ENCODE data around the gene MAP2K7. TPM values are rescaled to one million over a fixed set of nuclear protein-coding genes. Genes with fewer than 3 reads are reported as not detected.

Gene MAP2K7
- total RNA-seq, 1 donor = 10.2 TPM

DNA sequence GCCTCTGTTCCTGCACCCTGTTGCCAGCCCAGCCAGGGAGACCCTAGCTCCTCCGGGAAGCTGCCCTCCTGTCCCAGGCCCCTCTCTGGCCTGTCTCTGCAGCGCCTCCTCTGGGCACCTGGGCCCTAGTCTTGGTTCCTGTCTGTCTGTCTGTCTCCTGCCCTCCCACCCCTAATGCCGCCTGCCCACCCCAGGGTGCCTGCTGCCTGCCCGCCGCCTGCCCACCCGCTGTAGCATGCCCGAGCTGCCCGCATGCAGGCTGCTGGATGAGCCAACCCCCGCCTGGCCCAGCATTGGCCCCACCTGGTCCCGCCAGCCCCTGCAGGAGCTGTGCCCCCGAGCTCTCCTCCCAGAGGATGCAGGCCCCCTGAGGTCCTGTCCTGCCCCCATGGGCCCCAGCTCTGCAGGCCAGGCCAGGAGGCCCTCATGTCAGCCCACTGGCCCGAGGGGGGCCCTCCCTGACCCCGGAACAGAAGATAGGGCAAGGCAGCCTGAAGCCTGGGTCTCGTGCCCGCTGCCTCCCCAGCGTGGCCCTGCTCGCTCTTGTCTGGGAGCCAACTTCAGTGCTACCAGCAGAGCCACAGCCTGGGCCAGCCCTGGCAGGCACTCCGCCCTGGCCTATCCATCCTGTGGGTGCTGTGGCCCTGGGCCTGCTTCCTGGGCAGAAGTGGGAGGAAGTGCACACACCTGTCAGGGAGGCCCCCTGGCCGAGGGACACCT is 5.2 kb downstream of the MAP2K7 start:
- TF ChIP-seq, protein P1, sequence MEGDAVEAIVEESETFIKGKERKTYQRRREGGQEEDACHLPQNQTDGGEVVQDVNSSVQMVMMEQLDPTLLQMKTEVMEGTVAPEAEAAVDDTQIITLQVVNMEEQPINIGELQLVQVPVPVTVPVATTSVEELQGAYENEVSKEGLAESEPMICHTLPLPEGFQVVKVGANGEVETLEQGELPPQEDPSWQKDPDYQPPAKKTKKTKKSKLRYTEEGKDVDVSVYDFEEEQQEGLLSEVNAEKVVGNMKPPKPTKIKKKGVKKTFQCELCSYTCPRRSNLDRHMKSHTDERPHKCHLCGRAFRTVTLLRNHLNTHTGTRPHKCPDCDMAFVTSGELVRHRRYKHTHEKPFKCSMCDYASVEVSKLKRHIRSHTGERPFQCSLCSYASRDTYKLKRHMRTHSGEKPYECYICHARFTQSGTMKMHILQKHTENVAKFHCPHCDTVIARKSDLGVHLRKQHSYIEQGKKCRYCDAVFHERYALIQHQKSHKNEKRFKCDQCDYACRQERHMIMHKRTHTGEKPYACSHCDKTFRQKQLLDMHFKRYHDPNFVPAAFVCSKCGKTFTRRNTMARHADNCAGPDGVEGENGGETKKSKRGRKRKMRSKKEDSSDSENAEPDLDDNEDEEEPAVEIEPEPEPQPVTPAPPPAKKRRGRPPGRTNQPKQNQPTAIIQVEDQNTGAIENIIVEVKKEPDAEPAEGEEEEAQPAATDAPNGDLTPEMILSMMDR (IDR thresholded peaks at IDR 0.05; ENCODE audit: insufficient read depth, low read length) = no peak
- no peak for DNase-seq (ENCODE audit: low read depth)

DNA sequence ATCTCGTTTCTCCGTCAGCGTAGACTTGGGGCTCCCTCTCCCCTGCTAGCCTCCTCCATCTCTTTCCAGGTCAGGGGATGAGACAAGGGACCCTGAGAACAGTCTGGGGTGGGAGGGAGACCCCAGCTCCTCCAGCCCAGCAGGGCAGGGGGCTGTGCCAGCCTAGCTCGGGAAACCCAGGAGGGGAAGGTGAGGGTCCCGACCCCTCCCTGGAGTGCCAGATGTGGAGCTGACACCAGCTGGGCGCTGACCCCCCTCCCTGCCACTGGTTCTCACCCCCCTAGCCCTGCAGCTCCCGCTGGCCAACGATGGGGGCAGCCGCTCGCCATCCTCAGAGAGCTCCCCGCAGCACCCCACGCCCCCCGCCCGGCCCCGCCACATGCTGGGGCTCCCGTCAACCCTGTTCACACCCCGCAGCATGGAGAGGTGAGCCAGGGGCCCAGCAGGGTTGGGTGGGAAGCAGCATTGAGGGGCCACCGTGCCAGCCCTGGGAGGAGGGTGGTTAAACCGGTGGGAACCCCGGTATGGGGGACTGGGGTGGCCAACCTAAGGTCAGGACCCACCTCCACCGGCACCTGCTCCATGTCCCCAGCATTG is 5.9 kb downstream of the MAP2K7 start:
- TF ChIP-seq, protein P1 (IDR thresholded peaks at IDR 0.05; ENCODE audit: insufficient read depth, low read length) = no peak
- no peak for DNase-seq (ENCODE audit: low read depth)
- H3K4me3 ChIP-seq (ENCODE audit: low read depth, low read length) = no peak overlapping the region

More for the DNA sequence above, 5.2 kb downstream of the MAP2K7 start:
- no peak overlapping the region for H3K4me3 ChIP-seq (ENCODE audit: low read depth, low read length)

DNA sequence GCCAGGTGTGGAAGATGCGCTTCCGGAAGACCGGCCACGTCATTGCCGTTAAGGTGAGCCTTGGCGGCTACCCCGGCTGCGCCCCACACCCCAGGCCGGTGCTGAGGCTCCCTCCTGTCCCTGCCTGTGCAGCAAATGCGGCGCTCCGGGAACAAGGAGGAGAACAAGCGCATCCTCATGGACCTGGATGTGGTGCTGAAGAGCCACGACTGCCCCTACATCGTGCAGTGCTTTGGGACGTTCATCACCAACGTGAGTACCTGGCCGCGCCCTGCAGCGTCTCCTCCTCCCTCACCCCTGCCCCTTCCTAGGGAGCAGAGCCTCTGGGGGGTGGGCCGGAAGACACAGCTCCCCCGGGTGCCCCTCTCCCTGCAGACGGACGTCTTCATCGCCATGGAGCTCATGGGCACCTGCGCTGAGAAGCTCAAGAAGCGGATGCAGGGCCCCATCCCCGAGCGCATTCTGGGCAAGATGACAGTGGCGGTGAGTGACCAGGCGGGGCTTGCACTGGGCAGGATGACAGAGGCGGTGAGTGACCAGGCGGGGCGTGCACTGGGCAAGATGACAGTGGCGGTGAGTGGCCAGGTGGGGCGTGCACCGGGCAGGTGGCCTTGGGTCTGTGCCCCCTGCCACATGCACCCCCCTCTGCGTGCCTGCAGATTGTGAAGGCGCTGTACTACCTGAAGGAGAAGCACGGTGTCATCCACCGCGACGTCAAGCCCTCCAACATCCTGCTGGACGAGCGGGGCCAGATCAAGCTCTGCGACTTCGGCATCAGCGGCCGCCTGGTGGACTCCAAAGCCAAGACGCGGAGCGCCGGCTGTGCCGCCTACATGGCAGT is 6.9 kb downstream of the MAP2K7 start:
- TF ChIP-seq, protein P1 (IDR thresholded peaks at IDR 0.05; ENCODE audit: insufficient read depth, low read length) = no peak
- DNase-seq (ENCODE audit: low read depth) = no peak
- H3K4me3 ChIP-seq (ENCODE audit: low read depth, low read length) = no peak overlapping the region

DNA sequence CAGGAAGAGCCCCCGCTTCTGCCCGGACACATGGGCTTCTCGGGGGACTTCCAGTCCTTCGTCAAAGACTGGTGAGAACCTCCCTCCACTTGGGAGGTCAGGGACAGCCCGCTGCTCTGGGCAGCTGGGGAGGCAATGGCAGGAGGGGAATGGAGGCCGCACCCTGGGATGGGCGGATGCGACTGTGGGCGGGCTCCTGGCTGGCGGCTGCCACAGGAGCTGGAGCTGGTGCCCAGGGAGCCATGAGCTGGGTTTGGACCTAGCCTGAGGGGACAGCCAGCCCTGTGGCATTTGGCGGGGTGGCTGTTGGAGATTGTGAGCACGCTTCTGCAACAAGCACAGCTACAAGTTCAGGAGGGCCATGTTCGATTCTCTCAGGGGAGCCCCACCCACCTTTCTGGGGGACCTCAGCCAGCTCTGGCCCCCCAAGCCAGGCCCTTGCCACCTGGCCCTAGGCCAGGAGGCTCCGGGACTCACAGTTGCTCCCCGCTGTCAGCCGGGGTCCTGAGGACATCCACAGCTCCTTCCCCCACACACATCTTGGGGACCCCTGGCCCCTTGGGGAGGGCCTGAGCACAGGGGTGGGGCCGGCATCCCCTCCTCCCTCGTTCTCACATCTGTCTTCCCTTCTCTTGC is 7.9 kb downstream of the MAP2K7 start:
- TF ChIP-seq, protein P1 (IDR thresholded peaks at IDR 0.05; ENCODE audit: insufficient read depth, low read length) = no peak
- DNase-seq (ENCODE audit: low read depth) = no peak
- H3K4me3 ChIP-seq (ENCODE audit: low read depth, low read length) = no peak overlapping the region

DNA sequence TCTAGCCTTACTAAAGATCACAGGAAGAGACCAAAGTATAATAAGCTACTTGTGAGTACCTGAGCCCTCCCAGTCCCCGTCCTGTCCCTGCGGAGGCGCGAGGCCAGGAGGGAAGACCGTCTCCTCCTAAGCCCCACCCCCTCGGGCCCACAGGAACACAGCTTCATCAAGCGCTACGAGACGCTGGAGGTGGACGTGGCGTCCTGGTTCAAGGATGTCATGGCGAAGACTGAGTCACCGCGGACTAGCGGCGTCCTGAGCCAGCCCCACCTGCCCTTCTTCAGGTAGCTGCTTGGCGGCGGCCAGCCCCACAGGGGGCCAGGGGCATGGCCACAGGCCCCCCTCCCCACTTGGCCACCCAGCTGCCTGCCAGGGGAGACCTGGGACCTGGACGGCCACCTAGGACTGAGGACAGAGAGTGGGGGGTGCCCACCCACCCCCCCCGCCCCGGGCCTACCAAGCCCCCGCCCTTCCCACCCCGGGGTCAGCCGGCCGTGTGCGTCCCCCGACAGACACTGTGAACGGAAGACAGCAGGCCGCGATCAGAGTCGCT is 8.5 kb downstream of the MAP2K7 start:
- H3K4me3 ChIP-seq (ENCODE audit: low read depth, low read length) = no peak overlapping the region
- no peak for DNase-seq (ENCODE audit: low read depth)
- TF ChIP-seq, protein P1 (IDR thresholded peaks at IDR 0.05; ENCODE audit: insufficient read depth, low read length) = no peak

Measured in fibroblast of the aortic adventitia (primary cell).